Tongue (tissue), 2 donors: Measurements from ENCODE around the gene GRK3. TPM values are rescaled to one million over a fixed set of nuclear protein-coding genes. Genes with fewer than 3 reads are reported as not detected.
A peak's percentile ranks its signal among the peaks of the same experiment; 100 is the strongest.
"Not testable (repeated sequence)": the region's sequence is repeated elsewhere in the genome, so short reads cannot be mapped to it uniquely, and the experiment has no call there.

Experiments
- DNase-seq: peaks from one replicate; pipeline ENCODE4 v3.0.0-alpha.2; 2015
- total RNA-seq: library from RNA; depleted of rRNA; stranded (reverse); fragments of >200 nt; gene quantifications from one replicate; pipeline ENCODE4 v1.2.3, GENCODE V29; 2014

GRK3 gene
- total RNA-seq, 1 donor from 2014 or later: 8.5 TPM

GRCh38 chr22:25701056-25701780 is 136.7 kb downstream of the GRK3 start:
- peak; percentile 97 for DNase-seq

DNA sequence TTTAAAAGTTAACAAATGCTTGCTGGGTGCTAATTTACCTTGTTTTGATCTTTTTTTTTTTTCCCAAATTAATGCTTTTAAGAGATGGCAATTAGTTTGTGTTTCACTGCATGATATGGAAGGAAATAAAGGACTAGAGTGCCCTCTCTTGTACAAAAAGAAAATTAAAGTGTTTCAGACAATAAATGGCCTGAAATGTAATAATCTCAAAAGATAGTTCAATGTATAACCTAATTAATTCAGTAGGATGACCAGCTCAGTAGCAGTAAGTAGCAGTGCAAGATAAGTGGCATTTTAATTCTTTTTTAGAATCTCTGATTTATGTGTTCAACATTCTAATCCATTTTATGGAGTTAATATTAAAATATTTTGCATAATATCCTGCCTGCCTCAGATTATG is 137.6 kb downstream of the GRK3 start:
- DNase-seq: peak; percentile 72

DNA sequence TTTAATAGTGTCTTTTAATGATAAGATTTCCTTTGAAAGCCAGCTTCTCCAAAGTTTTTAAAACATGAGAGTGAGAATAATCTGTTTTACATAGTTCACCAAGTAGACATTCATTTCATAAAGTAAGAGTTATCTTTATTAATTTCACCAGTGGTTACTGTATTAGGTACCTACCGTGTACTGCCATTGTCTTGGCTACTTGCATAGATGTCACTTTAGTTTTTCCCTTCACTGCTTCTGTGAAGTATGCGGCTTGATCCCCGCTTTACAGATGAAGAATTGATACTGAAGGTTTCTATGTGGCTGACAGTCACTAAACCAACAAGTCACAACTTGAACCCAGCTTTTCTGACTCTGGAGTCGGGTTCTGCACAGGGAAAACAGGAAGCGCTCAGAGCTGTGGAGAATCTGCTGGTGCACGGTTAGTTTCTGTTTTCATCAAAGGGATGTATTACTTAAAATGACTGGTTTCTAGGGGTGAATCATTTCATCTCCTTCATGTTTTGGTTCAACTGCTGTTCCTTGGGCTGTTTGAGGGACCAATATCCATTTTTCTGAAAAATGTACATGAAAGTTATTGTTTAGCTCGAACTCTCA is 138.2 kb downstream of the GRK3 start:
- DNase-seq: no peak

- no peak for DNase-seq
Measured at GRCh38 chr22:25704701-25705100, 140.2 kb downstream of the GRK3 start.

DNA sequence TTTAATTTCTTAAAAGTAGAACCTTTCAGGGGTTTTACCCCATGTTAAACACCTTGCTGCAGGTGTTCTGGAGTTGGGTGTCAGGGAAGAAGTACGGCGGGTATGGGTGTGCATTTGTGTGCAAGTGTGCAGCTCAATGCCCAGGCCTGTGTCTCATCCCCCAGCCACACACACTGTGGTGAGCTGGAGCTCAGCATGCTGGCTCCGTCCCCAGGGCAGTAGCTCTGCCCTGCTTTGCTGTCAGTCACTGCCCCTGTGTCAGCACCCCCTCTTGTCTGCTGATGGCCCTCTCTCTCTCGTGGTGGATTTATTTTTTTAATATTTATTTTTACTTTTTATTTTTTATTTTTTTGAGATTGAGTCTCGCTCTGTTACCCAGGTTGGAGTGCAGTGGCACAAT is 141.7 kb downstream of the GRK3 start:
- DNase-seq: no peak

DNA sequence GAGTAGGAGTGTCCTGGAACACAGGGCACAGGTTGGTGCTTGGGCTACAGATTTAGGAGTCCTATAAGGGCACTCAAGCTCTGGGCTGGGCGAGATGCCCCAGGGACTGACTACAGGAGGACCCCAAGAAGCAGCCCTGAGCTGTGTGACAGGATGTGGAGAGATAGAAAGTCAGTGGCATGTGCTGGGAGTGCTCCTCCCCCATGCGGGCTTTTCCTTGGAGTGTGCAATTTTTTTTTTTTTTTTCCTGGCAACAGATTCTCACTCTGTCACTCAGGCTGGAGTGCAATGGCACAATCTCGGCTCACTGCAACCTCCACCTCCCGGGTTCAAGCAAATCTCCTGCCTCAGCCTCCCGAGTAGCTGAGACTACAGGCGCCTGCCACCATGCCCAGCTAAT is 144.0 kb downstream of the GRK3 start:
- DNase-seq: not testable (repeated sequence)

GRCh38 chr22:25709758-25710157 is 145.3 kb downstream of the GRK3 start:
- no peak for DNase-seq

- no peak for DNase-seq
Measured at GRCh38 chr22:25710501-25710900, 146.0 kb downstream of the GRK3 start.

DNA sequence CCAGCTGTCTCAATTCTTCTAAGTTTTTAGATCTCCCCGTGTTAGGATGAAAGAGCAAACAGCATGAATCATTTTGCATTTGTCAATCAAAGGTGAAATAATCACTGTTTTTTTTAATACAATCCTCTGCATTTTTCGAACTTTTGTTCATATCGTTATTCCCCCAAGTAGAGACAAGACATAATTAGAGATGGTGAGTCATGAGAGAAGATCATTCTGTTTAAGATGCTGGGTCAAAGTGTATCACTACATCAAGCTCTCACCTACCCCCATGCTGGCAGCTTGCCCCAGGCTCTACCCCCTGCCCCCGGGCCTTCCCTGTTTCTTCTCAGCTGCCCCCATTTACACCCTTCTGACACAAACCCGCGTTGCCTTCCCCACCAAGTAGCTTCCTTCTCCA is 147.0 kb downstream of the GRK3 start:
- no peak for DNase-seq

DNA sequence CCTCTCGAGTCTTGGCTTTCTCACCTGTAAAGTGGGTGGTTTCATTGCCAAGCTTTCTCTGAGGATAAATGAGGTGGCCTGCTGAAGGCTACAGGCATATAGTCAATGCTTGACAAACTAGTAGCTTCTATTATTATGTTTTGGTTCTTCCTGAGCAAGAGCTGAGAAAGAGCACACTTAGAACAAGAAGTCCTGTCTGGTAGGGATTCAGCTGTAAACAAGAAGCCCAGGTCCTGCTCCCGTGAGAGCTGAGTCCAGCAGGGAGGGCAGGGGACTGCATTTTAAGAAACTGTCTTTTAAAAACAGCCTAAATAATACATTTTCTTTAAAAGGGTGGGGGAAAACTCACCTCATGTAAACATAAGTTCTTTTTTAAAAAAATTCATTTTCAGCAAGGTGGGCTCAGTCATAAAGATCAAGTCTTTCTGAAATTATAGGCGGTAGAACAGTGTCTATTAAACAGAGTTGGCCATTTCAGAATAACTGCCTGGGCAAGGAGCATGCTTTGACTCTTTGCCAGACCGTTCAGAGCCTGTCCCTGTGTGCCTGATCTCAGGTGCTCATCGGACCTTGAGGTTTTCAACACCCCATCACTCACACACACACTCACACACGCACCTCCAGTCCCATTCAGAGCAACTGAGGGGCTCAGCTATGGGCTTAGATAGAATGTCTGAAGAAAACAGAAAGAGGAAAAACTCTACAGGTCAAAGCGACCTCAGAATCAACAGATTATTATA is 148.4 kb downstream of the GRK3 start:
- DNase-seq: no peak

DNA sequence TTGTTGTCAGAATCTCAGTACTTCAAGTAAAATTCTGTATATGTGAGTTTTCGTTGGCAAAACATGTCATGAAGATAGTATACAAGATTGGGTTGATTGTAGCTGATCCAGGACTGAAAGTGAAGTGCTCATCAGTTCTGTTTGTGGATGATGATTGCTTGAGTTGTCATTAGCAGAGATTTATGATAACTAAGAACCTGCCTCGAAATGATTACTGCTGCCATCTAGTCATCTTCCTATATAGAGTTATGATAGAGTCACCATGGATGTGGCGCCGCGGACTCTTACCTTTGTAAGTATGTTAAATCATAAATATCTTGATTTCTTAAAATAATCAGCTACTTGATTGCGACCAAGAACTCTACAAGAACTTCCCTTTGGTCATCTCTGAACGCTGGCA is 149.6 kb downstream of the GRK3 start:
- DNase-seq: no peak

GRCh38 chr22:25714739-25715138 is 150.3 kb downstream of the GRK3 start:
- DNase-seq: peak; percentile 17

DNA sequence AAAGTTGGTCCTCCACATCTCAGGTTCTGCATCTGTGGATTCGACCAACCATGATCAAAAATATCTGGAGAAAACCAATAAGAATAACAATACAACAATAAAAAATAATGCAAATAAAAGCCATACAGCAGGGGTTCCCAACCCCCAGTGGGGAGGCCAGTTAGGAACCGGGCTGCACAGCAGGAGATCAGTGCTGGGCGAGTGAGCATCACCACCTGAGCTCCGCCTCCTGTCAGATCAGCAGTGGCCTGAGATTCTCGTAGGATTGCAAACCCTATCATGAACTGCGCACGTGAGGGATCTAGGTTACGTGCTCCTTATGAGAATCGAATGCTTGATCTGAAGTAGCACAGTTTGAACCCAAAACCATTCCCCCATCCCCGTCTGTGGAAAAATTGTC is 152.2 kb downstream of the GRK3 start:
- no peak for DNase-seq

DNA sequence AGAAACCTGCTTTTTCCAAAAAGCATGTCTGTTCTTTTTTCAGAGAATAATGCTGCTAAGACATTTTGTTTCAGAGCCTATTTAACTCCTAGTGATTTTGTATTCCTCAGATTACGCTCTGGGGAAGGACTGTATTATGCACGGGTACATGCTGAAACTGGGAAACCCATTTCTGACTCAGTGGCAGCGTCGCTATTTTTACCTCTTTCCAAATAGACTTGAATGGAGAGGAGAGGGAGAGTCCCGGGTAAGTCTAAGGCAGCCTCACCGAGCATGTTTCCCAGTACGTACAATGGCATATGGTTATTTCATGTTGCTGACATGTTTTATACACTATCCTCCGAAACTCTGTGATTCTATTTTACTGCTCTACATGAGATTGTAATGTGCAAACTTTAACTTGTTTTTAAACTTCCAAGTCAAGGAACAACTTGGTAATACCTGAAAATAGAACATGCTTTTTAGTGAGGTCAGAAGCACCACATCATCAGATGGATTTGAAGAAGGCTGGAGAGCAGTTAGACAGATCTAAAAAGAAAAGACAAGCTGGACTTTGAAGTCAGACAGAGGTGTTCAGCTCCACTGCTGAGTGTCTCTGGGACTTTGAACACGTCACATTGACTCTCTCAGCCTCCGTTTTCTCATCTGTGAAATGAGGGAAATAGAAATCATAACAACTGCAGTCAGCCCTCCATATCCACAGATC is 153.8 kb downstream of the GRK3 start:
- DNase-seq: no peak

DNA sequence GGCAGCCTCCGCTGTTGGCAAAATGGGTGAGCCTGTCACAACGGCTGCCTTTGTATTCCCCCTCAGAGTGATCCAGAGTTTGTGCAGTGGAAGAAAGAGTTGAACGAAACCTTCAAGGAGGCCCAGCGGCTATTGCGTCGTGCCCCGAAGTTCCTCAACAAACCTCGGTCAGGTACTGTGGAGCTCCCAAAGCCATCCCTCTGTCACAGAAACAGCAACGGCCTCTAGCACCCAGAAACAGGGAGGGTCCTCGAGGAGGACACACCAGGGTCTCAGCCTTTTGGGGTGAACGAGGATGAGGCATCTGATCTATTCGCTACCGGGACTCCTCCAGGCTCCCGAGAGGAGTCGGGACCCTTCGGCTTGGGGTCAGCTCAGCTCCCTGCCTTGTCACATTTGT is 157.7 kb downstream of the GRK3 start:
- no peak for DNase-seq

DNA sequence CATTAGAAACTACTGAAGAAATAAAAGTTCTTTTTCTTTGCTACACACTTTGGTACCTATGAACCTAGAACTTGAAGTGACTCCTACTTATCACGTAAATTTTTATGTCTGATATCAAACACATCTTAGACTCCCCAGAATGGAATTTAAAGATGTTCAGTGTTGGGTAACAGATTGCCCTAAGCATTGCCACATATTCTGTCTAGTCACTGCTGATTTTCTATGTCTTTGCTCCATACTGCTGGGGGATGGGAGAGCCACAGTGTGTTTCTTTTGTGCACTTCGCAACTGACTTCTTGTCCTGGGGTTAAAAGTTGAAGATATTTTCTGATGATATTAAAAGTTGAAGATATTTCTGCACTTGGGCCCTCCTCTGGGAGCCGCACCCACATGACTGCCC is 158.2 kb downstream of the GRK3 start:
- no peak for DNase-seq

DNA sequence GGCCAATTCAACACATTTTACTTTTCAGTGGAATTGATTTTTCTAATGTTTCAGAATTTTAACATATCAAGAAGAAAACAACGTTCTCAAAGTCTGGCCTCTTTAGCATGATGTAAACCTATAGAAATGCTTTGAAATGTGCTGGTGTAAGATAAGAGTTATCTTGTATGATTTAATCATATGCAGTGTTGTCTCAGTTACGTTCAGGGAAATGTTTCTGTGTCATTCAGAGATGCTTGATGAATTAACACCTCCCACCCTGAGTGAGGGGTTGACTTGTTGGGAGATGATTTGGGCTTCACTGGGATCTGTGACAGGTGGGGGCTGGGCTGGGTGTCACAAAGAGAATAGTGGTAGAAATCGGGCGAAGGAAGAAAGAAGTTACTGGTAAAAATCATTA is 161.8 kb downstream of the GRK3 start:
- DNase-seq: no peak

DNA sequence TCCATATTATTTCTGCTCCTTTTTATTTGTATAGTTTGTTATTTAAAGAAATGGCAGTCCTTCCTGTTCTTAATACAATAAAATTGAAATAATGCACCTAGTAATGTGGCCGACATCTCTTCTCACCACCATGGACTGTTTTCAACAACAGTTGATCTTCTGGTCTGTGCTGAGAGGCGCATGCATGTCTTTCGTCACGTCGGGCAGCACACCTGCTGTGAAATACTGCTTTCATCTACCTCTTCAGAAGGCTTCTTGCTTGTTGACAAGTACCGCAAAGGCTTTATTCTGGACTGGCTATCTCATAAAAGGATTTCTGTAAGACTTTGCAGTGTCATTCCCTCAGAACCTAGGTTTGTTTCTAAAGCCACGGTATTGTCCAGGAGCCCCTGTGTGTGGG is 163.6 kb downstream of the GRK3 start:
- no peak for DNase-seq

- DNase-seq: no peak
Measured at GRCh38 chr22:25729016-25729995, 164.8 kb downstream of the GRK3 start.

DNA sequence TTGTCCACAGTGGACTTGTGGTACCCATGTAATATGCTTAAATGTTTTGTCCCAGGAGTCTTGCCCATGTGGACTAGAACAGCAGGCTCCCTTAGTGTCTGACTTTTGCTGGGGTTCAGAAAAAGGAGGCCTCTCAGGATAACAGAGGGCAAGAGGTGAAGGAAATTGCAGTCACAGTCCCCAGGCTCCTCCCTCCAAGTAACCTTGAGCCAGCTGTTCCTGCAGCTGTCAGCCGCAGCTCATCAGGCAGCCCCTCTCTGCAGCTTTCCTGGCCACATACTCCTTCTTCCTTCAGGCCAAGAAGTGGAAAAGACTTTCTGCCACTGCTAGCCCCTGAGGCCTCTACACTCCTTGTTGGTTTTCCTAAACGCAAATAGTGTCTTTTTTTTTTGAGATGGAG is 171.2 kb downstream of the GRK3 start:
- no peak for DNase-seq

DNA sequence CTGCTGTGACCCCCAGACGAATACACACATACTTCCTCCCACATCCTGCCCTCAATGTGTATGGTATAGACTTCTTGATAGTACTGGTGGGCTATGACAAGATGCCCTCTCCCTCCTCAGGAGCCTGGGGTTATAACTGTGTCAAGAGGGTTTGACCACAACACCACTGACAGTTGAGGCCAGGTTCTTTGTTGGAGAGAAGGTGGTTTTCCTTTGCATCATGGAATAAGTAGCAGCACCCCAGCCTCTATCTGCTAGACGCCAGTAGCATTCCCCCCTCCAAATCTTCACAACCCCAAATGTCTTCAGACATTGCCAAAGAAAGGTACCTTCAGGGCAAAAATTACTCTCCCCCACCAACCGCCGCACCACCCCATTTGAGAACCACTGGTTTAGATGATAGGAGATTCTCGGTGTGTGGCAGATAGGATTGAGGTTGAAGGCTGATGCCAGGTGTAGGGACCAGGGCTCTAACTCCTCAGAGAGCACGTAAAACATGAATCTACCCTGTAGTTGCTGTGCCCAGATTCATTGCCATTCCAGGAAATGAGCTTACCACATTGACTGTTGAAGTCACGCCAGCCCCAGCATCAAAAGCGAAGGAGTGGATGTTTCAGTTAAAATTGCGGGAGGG is 172.0 kb downstream of the GRK3 start:
- DNase-seq: no peak
